WI38 (cell line): ENCODE data around the gene FREM2.

Experiments used
- H3K4me3 ChIP-seq: 2 replicates; pipeline ENCODE4 v1.5.1; 2011; ENCODE audit warnings: low read depth, mild to moderate bottlenecking, control low read depth, low read length
- TF ChIP-seq, protein P1 (sequence below): IDR thresholded peaks from 2 replicates; pipeline ENCODE4 v1.5.1; 2012; ENCODE audit warnings: low read depth, mild to moderate bottlenecking, control low read depth, low read length

Gene FREM2

DNA sequence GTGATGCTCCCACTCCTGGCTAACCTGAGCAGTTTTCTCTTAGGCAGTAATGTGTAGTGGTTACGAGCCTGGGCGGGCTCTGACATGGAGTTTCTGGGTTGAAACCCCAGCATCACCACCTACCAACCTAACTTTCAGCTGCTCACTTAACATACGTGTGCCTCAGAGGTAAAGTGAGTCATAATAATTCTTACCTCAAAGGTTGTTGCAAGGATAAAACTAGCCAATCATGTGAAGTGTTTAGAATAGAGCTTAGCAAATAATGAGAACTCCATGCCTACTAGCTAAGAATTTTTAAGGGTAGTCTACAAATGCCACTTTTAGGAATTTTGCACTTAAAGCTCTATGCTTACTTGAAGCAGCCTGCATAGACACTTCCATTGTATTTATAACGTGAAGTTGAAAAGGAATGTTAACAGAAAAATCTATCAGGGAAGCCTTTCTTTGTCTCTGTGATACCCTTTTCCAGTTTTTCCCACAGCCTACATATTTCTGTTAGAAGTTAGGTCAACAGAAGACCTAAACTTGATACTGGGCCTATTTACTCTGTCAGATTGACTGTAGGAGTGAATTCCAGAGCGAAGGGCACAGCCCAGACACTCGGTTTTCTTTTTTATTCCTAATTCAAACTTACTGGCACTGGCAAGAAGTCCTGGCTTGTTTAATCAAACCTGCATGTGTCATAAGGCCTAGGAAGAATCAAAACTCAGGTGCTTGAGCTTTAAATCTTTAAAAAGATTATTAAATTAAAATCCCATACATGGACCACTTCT lies 90.7 kb downstream of the FREM2 start:
- no peak overlapping the region for H3K4me3 ChIP-seq
- TF ChIP-seq, protein P1, sequence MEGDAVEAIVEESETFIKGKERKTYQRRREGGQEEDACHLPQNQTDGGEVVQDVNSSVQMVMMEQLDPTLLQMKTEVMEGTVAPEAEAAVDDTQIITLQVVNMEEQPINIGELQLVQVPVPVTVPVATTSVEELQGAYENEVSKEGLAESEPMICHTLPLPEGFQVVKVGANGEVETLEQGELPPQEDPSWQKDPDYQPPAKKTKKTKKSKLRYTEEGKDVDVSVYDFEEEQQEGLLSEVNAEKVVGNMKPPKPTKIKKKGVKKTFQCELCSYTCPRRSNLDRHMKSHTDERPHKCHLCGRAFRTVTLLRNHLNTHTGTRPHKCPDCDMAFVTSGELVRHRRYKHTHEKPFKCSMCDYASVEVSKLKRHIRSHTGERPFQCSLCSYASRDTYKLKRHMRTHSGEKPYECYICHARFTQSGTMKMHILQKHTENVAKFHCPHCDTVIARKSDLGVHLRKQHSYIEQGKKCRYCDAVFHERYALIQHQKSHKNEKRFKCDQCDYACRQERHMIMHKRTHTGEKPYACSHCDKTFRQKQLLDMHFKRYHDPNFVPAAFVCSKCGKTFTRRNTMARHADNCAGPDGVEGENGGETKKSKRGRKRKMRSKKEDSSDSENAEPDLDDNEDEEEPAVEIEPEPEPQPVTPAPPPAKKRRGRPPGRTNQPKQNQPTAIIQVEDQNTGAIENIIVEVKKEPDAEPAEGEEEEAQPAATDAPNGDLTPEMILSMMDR = no peak

DNA sequence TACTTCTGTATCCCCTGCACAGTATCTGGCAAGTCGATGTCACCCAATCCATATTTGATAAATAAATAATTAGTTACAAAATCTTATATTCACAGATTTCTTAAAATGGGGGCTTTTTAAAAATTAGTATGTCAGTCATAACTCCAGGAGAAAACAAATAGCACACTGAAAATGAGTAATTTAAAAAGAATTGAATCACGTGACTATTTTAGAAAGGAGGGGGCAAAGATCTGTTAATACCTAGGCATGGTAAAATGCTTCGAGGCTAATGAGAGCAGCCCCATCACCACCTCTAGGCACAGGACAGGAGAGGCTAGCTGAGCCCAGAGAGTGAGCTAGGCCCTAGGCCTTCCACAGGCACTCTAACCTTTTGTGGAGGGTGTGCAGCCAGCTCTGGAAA lies 94.7 kb downstream of the FREM2 start:
- H3K4me3 ChIP-seq = no peak overlapping the region
- TF ChIP-seq, protein P1 = no peak

DNA sequence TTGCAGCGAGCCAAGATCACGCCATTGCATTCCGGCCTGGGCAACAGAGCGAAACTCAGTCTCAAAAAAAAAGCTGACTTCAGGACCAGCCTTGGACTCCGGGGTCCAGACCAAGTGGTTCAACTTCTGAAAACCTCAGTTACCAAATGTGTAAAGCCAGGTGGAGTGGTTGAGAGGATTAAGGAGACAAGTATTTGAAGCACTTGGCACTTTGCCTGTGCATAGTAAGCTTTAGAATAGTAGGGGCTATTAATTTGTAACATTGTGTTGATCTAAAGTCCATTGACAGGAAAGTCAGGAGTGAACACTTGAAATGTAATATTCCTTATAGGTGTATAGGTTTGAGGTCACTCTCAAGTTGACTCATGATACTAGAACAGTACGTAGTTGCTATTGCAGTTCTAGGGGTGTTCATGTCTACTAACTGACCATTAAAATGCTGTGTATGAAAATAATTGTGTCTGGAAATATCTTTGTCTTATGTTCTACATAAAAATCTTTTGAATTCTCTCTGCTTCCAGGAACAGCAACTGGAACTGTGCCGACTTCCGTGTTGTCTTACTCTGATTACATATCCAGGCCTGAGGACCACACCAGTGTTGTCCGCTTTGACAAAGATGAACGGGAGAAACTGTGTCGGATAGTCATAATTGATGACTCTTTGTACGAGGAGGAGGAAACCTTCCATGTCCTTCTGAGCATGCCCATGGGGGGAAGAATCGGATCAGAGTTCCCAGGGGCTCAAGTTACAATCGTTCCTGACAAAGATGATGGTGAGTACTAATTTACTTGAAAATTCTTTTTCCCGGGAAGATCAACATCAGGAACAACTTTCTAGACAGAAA lies 97.4 kb downstream of the FREM2 start:
- H3K4me3 ChIP-seq = no peak overlapping the region
- TF ChIP-seq, protein P1 = no peak

DNA sequence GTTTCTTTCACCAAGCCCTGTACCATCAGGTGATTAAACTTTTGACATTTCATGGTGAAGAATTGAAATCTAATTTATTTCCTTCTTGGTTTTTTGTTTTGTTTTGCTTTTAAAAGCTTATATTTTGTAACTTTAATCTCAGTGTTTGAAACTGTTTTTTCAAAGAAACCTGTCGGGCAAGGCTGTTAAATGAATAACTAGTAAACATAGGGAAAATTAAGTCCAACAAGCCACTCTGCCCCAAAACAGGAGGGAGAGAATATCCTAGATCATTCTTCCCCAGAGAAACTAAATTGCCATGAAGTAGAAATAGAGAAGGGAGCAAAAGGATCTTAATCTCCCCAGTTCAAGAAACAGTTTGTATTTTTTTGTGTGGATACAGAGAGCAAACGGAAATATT lies 98.2 kb downstream of the FREM2 start:
- H3K4me3 ChIP-seq = no peak overlapping the region
- TF ChIP-seq, protein P1 = no peak

DNA sequence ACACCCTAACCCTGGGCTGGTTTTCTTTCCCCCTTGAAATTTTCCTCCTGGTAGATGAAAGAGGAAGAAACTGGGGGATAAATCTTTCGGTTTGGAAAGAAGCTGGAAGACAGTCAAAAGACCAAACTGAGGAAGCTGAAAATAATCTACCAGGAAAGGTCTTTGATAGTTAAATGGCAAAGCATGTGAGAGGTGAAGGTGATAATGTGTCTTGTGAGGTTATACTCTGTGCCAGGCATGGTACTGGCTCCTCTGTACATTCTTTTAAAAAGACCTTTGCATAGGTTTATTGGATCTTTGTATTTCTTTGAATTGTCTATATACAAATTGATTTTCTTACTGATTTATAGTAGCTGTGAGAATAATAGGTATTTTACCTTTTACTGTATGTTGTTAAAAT lies 98.6 kb downstream of the FREM2 start:
- no peak overlapping the region for H3K4me3 ChIP-seq
- TF ChIP-seq, protein P1 = no peak

DNA sequence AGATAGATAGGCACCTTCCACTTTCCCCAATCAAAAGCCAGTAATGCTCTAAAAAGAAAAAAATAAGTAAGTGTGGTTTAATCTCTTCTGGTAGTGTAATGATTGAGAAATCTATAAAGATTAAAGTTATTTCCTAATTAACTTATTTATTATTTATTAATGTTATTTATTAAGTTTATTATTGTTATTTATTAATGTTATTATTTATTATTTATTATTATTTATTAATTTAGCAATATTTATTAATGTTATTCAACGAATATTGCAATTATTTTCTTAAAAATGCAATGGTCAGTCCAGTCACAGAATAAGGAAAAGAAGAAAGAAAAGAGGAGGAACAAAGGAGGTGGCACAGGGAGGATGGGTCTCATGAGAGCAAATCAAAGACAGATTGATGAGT lies 100.7 kb downstream of the FREM2 start:
- no peak overlapping the region for H3K4me3 ChIP-seq
- TF ChIP-seq, protein P1 = no peak

DNA sequence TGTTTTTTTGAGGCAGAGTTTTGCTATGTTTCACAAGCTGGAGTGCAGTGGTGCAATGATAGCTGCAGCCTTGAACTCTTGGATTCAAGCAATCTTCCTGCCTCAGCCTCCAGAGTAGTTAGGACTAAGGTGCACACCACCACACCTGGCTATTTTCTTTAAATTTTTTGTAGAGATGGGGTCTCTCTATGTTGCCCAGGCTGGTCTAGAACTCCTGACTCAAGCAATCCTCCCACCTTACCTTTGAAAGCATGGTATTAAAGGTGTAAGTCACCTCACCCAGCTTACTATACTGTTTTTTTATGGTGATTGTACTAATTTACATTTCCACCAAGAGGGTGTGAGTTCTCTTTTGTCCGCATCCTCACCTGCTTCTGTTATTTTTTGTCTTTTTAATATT lies 110.0 kb downstream of the FREM2 start:
- TF ChIP-seq, protein P1 = no peak
- no peak overlapping the region for H3K4me3 ChIP-seq
